CD4-positive, alpha-beta T cell treated with Interleukin-15 for 4 hours (primary cell): ENCODE results near the gene GTF2H2.
"Not testable (repeated sequence)": the region's sequence is repeated elsewhere in the genome, so short reads cannot be mapped to it uniquely, and the experiment has no call there.

Source experiments
- DNase-seq: peaks from one replicate; pipeline ENCODE4 v3.0.0-alpha.2; 2020; ENCODE audit warnings: low spot score

The GTF2H2 gene

GRCh38 chr5:71011194-71011792, 56.2 kb downstream of the GTF2H2 start:
- DNase-seq: no peak

GRCh38 chr5:71006983-71007382, 60.5 kb downstream of the GTF2H2 start:
- DNase-seq: not testable (repeated sequence)
